T-helper 2 cell treated with Interferon-gamma antibody and Interleukin-4, amounts not matched to agents 5 μg/mL and 100 μg/mL, for 36 hours (primary cell): ENCODE measurements around the gene TPPP3.
"Not testable (repeated sequence)": the region's sequence is repeated elsewhere in the genome, so short reads cannot be mapped to it uniquely, and the experiment has no call there.

ENCODE experiments used
- DNase-seq: peaks from one replicate; pipeline ENCODE4 v3.0.0; 2021; ENCODE audit warnings: low spot score
- H3K27ac Mint-ChIP-seq: one replicate; pipeline ENCODE4 v1.8.0; 2021; ENCODE audit warnings: mild to moderate bottlenecking, mixed read lengths
- H3K27me3 Mint-ChIP-seq: one replicate; pipeline ENCODE4 v1.8.0; 2021; ENCODE audit warnings: low read depth, mixed read lengths
- H3K36me3 Mint-ChIP-seq: one replicate; pipeline ENCODE4 v1.8.0; 2021; ENCODE audit warnings: low read depth, mixed read lengths
- H3K4me1 Mint-ChIP-seq: one replicate; pipeline ENCODE4 v1.8.0; 2021; ENCODE audit warnings: low read depth, mixed read lengths
- H3K4me3 Mint-ChIP-seq: one replicate; pipeline ENCODE4 v1.8.0; 2022; ENCODE audit warnings: mild to moderate bottlenecking, moderate library complexity, mixed read lengths
- H3K9me3 Mint-ChIP-seq: one replicate; pipeline ENCODE4 v1.8.0; 2021; ENCODE audit warnings: mixed read lengths

The TPPP3 gene

DNA sequence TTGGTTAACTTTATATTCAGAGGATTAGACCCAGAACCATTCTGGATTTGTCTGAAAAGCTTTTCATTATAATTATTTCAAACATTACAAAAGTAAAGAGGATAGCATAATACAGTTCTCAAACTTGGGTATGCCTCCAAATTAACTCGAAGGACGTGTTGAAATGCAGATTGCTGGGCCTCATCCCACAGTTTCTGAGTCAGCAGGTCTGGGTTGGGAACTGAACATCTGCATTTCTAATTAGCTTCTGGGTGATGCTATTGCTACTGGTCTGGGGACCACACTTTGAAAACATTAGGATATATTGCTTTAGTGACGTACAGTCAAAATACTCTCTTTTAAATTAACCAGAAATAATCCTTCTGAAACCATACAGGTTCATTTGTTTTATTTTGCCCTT, 10.0 kb downstream of the TPPP3 start:
- DNase-seq: no peak
- no peak overlapping the region for H3K4me3 Mint-ChIP-seq
- H3K36me3 Mint-ChIP-seq: no peaks in the 10 kb centered on the region
- H3K27me3 Mint-ChIP-seq: peaks cover 10% of the 10 kb centered on the region
- no peaks in the 10 kb centered on the region for H3K4me1 Mint-ChIP-seq
- no peak overlapping the region for H3K27ac Mint-ChIP-seq
- H3K9me3 Mint-ChIP-seq: no peaks in the 10 kb centered on the region

DNA sequence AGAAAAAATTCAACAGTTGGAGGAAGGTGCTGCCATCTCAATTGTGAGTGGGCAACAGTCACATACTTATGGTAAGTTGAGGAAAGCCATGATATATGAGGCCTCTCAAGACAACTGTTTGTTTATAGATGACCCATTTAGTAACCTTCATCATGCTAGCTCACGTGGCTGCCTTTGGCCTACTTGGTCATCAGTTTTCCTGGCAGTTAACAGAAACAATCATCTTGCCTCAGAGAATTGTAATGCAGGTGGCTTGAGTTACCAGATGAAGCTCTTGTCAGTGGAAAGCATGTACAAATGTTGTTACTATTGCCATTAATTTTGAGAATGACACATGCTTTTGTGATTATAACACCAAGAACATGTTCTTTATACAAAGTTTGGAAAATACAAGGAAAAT, 14.7 kb downstream of the TPPP3 start:
- H3K36me3 Mint-ChIP-seq: no peaks in the 10 kb centered on the region
- H3K9me3 Mint-ChIP-seq: no peaks in the 10 kb centered on the region
- H3K4me1 Mint-ChIP-seq: no peaks in the 10 kb centered on the region
- H3K4me3 Mint-ChIP-seq: no peak overlapping the region
- DNase-seq: no peak
- H3K27me3 Mint-ChIP-seq: peaks cover 13% of the 10 kb centered on the region
- no peak overlapping the region for H3K27ac Mint-ChIP-seq

DNA sequence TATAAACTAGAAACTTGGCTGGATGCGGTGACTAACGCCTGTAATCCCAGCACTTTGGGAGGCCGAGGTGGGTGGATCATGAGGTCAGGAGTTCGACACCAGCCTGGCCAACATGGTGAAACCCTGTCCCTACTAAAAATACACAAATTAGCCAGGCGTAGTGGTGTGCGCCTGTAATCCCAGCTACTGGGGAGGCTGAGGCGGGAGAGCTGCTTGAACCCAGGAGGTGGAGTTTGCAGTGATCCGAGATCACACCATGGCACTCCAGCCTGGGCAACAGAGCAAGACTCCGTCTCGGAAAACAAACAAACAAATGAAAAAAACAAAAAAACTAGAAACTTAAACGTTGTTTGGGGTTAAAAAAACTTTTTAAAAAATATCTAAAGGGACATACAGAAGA, 17.3 kb downstream of the TPPP3 start:
- not testable (repeated sequence) for H3K27ac Mint-ChIP-seq, H3K4me1 Mint-ChIP-seq, H3K36me3 Mint-ChIP-seq, H3K4me3 Mint-ChIP-seq, DNase-seq, H3K9me3 Mint-ChIP-seq
- peaks cover 19% of the 10 kb centered on the region for H3K27me3 Mint-ChIP-seq

DNA sequence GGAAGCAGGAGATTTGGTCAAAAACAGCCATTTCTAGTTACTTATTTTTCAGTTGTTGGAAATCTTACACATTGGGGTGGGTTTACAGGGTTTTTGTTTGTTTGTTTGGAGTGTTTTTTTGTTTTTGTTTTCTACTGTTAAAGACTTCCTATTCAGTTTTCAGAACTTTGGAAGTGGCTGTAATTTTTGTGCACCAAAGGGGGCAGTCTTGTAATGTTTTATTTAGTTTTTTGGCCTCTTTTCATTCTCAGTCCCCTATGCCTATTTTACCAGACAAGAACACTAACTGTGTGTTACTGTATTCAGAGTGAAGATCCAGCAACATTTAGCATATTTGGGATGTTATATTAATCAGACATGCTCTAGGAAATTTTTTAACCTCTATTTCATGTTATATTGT, 20.6 kb downstream of the TPPP3 start:
- Mint-ChIP-seq H3K27me3 (peaks cover 14% of the 10 kb centered on the region), H3K4me3 (no peak overlapping the region), H3K27ac (no peak overlapping the region), H3K4me1 (no peaks in the 10 kb centered on the region), H3K9me3 (no peaks in the 10 kb centered on the region), H3K36me3 (no peaks in the 10 kb centered on the region)
- no peak for DNase-seq

DNA sequence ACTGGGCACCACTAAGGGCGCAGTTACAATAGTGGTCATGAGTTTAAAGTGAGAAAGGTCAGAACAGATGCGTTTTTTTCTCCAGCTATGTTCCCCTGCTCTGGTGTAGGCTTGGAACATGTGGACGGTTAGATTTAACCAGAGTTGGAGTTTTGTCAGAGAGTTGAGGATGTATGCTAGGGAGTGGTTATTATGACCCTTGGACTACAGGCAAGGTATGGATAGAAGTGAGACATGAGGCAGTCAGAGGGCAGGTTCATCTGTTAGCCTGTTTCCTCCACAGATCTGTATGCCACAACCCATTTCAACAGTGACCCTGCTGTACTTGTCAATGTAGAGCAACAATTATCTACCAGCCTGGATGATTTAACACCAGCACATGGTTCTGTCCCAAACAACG, 22.6 kb downstream of the TPPP3 start:
- H3K4me1 Mint-ChIP-seq: peaks cover 1% of the 10 kb centered on the region
- H3K36me3 Mint-ChIP-seq: no peaks in the 10 kb centered on the region
- no peak overlapping the region for H3K4me3 Mint-ChIP-seq
- DNase-seq: no peak
- no peaks in the 10 kb centered on the region for H3K9me3 Mint-ChIP-seq
- peaks cover 8% of the 10 kb centered on the region for H3K27me3 Mint-ChIP-seq
- H3K27ac Mint-ChIP-seq: no peak overlapping the region

DNA sequence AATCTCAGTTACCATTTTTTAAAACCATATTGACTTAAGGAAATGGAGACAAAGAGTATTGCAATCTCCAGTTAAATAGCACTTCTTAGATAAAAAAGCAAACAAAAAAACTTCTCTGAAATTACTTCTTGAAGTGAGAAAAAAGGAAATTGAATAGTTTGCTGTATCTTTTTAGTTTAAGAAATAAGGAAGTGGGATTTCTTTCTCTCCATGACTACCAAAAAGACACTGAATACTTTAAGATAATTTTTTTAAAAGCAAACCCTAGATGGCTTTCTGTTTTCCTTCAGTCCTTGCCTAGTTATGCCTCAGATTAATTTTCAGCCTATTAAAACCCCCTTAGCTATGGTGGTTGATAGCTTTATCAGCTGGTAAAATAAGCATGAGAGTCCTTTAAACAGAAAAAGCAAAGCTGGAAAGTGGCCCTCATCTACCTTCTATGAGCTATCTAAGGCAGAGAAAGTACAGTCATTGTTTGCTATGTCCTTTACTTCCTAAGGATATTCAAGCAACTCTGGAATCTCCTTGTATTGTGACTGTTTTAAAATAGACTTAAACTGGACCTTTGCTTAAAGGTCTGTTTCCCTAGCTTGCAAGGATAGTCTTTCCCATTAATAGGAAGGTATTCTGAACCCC, 28.6 kb downstream of the TPPP3 start:
- H3K4me1 Mint-ChIP-seq: peaks cover 6% of the 10 kb centered on the region
- no peak for DNase-seq
- H3K36me3 Mint-ChIP-seq: no peaks in the 10 kb centered on the region
- H3K27me3 Mint-ChIP-seq: peaks cover 21% of the 10 kb centered on the region
- no peak overlapping the region for H3K27ac Mint-ChIP-seq
- no peaks in the 10 kb centered on the region for H3K9me3 Mint-ChIP-seq
- H3K4me3 Mint-ChIP-seq: no peak overlapping the region

DNA sequence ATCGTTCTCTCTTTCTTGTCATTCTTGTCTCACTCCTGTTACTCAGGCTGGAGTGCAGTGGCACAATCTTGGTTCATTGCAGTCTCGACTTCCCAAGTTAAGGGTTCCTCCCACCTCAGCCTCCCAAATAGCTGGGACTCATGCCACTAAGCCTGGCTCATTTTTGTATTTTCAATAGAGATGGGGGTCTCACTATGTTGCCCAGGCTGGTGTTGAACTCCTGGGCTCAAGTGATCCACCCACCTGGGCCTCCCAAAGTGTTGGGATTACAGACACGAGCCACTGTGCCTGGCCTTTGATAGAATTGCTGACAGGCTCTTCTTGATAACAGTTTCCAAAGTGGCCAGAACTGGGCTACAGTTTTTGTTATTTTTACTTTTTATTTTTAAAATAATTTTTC, 32.3 kb downstream of the TPPP3 start:
- no peak for DNase-seq
- Mint-ChIP-seq H3K27ac (no peak overlapping the region), H3K9me3 (no peaks in the 10 kb centered on the region), H3K36me3 (no peaks in the 10 kb centered on the region), H3K27me3 (peaks cover 21% of the 10 kb centered on the region), H3K4me3 (no peak overlapping the region), H3K4me1 (peaks cover 10% of the 10 kb centered on the region)

DNA sequence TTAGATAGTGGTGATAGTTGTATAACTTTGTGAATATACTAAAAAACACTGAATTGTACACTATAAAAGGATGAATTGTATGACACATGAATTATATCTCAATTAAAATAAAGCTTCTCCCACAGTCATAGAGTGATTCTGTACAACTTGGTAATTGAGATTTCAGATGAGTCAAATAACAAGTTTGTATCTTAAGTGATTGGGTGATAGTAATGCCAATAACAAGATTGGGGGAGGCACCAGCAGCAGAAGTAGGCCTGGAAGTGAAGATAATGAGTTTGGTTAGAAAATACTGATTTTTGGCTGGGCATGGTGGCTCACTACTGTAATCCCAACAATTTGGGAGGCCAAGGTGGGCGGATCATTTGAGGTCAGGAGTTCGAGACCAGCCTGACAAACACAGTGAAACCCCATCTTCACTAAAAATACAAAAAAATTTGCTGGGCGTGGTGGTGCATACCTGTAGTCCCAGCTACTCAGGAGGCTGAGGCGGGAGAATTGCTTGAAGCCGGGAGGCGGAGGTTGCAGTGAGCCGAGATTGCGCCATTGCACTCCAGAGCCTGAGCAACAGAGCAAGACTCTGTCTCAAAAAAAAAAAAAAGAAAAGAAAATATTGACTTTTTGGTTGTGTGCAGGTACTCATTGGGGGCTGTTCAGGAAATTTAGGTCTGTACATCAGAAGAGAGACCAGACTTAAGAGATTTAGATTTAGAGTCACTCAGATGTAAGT, 33.6 kb downstream of the TPPP3 start:
- H3K27ac Mint-ChIP-seq, H3K9me3 Mint-ChIP-seq, H3K4me1 Mint-ChIP-seq, H3K36me3 Mint-ChIP-seq, DNase-seq, H3K4me3 Mint-ChIP-seq: not testable (repeated sequence)
- peaks cover 14% of the 10 kb centered on the region for H3K27me3 Mint-ChIP-seq

DNA sequence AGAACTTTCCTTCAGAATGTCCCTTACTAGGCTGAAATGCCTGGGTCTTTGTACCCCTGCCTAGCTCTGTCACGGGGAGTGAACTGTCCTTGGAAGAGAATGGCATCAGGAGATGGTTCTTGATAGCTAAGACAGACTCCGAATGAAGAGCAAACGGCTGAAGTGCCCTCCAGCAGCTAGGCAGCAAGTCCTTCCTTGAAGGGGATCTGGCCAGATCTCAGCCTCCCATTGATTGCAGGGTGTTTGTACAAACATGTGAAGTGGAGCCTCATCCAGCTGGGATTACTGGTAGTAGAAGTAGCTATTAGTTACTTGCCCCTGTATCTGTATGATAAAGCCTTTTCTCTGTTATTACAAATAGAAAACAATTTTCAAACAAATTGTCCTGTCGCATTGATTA, 35.7 kb downstream of the TPPP3 start:
- H3K27me3 Mint-ChIP-seq: peaks cover 7% of the 10 kb centered on the region
- peaks cover 4% of the 10 kb centered on the region for H3K4me1 Mint-ChIP-seq
- no peak for DNase-seq
- H3K9me3 Mint-ChIP-seq: no peaks in the 10 kb centered on the region
- no peak overlapping the region for H3K27ac Mint-ChIP-seq
- no peaks in the 10 kb centered on the region for H3K36me3 Mint-ChIP-seq
- no peak overlapping the region for H3K4me3 Mint-ChIP-seq

DNA sequence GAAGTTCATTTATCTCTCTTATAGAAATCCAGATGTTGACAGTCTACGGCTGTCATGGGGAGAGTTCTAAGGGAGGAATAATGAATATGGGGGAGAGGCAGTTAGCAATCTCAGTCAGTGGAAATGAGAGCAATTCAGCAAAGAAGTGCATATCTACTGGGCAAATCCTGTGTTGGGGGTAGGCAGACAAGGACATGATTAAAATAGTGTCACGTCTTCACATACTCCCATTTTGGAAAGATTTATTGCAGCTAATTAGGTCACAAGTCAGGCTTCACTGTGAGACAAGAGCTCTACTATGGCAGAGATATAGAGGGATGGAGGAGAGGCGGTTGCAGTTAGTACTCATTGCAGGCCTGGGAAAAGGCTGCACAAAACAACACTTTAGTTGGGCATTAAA, 36.9 kb downstream of the TPPP3 start:
- H3K9me3 Mint-ChIP-seq: no peaks in the 10 kb centered on the region
- H3K36me3 Mint-ChIP-seq: no peaks in the 10 kb centered on the region
- peaks cover 7% of the 10 kb centered on the region for H3K27me3 Mint-ChIP-seq
- no peak overlapping the region for H3K4me3 Mint-ChIP-seq
- H3K4me1 Mint-ChIP-seq: peaks cover 4% of the 10 kb centered on the region
- H3K27ac Mint-ChIP-seq: no peak overlapping the region
- DNase-seq: no peak

DNA sequence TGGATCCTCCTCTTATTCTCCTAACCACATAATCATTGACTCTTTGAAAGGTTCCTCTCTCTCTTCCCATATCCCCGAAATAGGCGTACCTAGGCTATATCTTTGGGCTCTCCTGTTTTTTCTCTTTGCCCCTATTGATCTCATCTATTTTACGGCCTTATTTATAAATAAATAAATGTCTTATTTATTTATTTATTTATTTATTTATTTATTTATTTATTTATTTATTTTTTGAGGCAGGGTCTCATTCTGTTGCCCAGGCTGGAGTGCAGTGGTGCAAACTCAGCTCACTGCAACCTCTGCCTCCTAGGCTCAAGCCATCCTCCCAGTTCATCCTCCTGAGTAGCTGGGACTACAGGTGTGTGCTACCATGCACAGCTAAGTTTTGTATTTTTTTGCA, 40.8 kb downstream of the TPPP3 start:
- not testable (repeated sequence) for H3K36me3 Mint-ChIP-seq, H3K4me3 Mint-ChIP-seq, H3K4me1 Mint-ChIP-seq, H3K27me3 Mint-ChIP-seq, DNase-seq, H3K9me3 Mint-ChIP-seq, H3K27ac Mint-ChIP-seq

DNA sequence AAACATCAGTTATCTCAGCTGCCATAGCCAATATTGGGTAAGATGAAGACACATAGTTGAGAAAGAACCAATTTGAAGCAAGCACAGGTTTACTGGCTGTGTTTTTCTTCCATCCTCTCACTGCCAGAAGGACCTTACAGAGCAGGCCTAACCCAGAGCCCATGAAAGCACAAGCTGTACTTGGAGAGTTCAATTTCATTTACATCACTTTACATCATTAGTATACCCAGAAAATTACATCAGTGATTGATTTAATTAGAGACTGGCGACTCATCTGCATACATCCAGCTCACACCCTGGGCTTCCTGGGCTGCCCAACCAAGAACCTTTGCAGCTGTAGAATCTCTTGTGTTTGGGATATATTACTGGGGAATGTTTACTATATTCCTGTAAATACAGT, 43.0 kb downstream of the TPPP3 start:
- Mint-ChIP-seq H3K4me1 (no peaks in the 10 kb centered on the region), H3K27me3 (peaks cover 7% of the 10 kb centered on the region), H3K4me3 (no peak overlapping the region), H3K27ac (no peak overlapping the region), H3K36me3 (no peaks in the 10 kb centered on the region), H3K9me3 (no peaks in the 10 kb centered on the region)
- DNase-seq: no peak

DNA sequence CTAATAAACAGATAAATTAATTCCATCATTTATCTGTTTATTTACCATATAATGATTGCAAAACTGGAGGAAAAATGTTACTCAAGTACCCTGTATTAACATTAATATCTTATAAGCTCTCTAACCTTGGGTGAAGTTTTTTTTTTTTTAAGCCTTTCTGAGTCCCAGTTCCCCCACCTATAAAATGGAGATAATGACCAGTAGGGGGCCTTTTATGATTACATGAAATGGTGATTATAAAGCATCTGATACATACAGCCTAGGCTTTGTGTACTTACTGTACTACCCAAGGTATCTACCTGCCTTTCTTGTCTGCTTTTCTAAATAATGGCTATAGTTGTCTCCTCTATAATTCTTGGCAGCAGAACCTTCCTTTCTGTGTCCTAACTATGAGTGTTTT, 44.1 kb downstream of the TPPP3 start:
- DNase-seq: no peak
- no peaks in the 10 kb centered on the region for H3K9me3 Mint-ChIP-seq
- peaks cover 7% of the 10 kb centered on the region for H3K27me3 Mint-ChIP-seq
- H3K4me3 Mint-ChIP-seq: no peak overlapping the region
- H3K36me3 Mint-ChIP-seq: no peaks in the 10 kb centered on the region
- H3K27ac Mint-ChIP-seq: no peak overlapping the region
- H3K4me1 Mint-ChIP-seq: no peaks in the 10 kb centered on the region

DNA sequence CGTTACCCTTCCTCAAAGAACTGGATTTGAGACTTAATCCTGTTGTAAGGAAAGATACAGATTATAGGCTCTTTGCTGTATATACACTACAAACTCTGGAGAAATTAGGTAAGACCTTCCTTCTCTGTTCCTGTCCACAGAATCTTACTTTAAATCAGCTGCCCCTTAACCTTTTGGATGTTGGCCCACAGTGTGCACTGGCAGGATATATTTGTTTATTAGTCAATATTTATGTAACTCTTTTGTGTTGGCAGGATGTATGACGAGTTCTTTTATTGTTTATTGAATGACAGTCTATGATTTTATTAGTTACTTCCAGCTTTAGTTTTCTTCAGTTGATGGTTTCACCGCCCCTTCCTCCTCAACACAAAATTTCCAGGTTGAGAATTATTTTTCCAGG, 47.0 kb downstream of the TPPP3 start:
- Mint-ChIP-seq H3K9me3 (no peaks in the 10 kb centered on the region), H3K4me3 (no peak overlapping the region), H3K27me3 (peaks cover 9% of the 10 kb centered on the region), H3K27ac (no peak overlapping the region), H3K4me1 (no peaks in the 10 kb centered on the region), H3K36me3 (no peaks in the 10 kb centered on the region)
- DNase-seq: no peak

DNA sequence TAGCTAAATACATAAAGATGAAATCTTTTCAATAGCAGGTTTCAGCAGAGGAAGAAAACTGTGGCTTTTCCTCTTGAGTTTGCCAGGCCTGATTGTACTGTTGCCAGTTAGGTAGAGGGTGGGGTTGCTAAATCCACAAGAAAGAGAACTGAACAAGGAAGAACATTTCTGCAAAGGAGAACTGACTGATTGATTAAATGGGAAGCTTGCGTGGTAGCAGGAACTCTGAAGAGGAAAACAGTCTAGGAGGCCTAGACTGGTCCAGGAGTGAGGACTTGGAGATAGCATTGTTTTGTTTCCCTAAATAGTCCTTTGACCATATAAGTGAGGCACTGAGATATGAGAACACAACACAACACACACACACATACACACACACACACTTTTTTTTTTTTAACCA, 47.9 kb downstream of the TPPP3 start:
- H3K4me1 Mint-ChIP-seq: no peaks in the 10 kb centered on the region
- no peak overlapping the region for H3K27ac Mint-ChIP-seq
- no peaks in the 10 kb centered on the region for H3K36me3 Mint-ChIP-seq
- peaks cover 9% of the 10 kb centered on the region for H3K27me3 Mint-ChIP-seq
- no peaks in the 10 kb centered on the region for H3K9me3 Mint-ChIP-seq
- no peak overlapping the region for H3K4me3 Mint-ChIP-seq
- no peak for DNase-seq
